HL-60 (cell line): Measurements from ENCODE around the gene PDE4A.

ENCODE experiments used
- DNase-seq, 2 experiments: peaks; one replicate each; pipeline ENCODE4 v3.0.0-alpha.2; 2010 to 2020; ENCODE audit warnings: low read depth in 1 of 2, low spot score in 1 of 2
- H3K27ac ChIP-seq: fragments of 250-450 bp; sonication (Bioruptor Pico); replicated peaks from 2 replicates; pipeline ENCODE4 v1.5.1; 2020; ENCODE audit warnings: mild to moderate bottlenecking, moderate library complexity
- H3K27me3 ChIP-seq: fragments of 250-450 bp; sonication (Bioruptor Pico); 2 replicates; pipeline ENCODE4 v1.5.1; 2021; ENCODE audit warnings: mild to moderate bottlenecking, moderate library complexity; ENCODE audit not compliant: insufficient read depth, poor library complexity, severe bottlenecking
- H3K4me3 ChIP-seq: replicated peaks from 2 replicates; pipeline ENCODE4 v1.5.1; 2011; ENCODE audit warnings: mild to moderate bottlenecking, control low read depth, low read length; ENCODE audit not compliant: insufficient read depth
- CTCF ChIP-seq: IDR thresholded peaks from one replicate; pipeline ENCODE4 v1.5.1; 2011; ENCODE audit warnings: low read length, control low read depth, inconsistent platforms; ENCODE audit not compliant: insufficient read depth
- GABPA ChIP-seq: IDR thresholded peaks from 2 replicates; pipeline ENCODE4 v1.6.1; 2012; ENCODE audit warnings: low read depth
- POLR2AphosphoS5 ChIP-seq: IDR thresholded peaks from 2 replicates; pipeline ENCODE4 v1.6.1; 2012; ENCODE audit warnings: low read depth
- SPI1 ChIP-seq: IDR thresholded peaks from 2 replicates; pipeline ENCODE4 v1.6.1; 2012; ENCODE audit warnings: low read depth, mild to moderate bottlenecking, borderline replicate concordance
- TF ChIP-seq, protein P1 (sequence below): IDR thresholded peaks from 2 replicates; pipeline ENCODE4 v1.6.1; 2012; ENCODE audit warnings: low read depth; ENCODE audit not compliant: insufficient replicate concordance

The PDE4A gene

GRCh38 chr19:10421240-10422045 lies 1.1 kb downstream of the PDE4A start:
- no peak for DNase-seq

GRCh38 chr19:10422046-10422461 lies 1.7 kb downstream of the PDE4A start:
- Histone ChIP-seq H3K27me3 (peaks cover 52% of the 10 kb centered on the region), H3K27ac (no peak overlapping the region)
- DNase-seq, result no peak

More at GRCh38 chr19:10421240-10422045, 1.1 kb downstream of the PDE4A start:
- no peak for TF ChIP-seq GABPA
- TF ChIP-seq SPI1, result no peak
- TF ChIP-seq, protein P1, sequence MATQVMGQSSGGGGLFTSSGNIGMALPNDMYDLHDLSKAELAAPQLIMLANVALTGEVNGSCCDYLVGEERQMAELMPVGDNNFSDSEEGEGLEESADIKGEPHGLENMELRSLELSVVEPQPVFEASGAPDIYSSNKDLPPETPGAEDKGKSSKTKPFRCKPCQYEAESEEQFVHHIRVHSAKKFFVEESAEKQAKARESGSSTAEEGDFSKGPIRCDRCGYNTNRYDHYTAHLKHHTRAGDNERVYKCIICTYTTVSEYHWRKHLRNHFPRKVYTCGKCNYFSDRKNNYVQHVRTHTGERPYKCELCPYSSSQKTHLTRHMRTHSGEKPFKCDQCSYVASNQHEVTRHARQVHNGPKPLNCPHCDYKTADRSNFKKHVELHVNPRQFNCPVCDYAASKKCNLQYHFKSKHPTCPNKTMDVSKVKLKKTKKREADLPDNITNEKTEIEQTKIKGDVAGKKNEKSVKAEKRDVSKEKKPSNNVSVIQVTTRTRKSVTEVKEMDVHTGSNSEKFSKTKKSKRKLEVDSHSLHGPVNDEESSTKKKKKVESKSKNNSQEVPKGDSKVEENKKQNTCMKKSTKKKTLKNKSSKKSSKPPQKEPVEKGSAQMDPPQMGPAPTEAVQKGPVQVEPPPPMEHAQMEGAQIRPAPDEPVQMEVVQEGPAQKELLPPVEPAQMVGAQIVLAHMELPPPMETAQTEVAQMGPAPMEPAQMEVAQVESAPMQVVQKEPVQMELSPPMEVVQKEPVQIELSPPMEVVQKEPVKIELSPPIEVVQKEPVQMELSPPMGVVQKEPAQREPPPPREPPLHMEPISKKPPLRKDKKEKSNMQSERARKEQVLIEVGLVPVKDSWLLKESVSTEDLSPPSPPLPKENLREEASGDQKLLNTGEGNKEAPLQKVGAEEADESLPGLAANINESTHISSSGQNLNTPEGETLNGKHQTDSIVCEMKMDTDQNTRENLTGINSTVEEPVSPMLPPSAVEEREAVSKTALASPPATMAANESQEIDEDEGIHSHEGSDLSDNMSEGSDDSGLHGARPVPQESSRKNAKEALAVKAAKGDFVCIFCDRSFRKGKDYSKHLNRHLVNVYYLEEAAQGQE, result no peak
- no peak for TF ChIP-seq POLR2AphosphoS5
- TF ChIP-seq CTCF, result no peak
- no peak overlapping the region for H3K27ac ChIP-seq
- H3K27me3 ChIP-seq, result peaks cover 52% of the 10 kb centered on the region
- H3K4me3 ChIP-seq, result no peak overlapping the region

GRCh38 chr19:10422846-10423245 lies 2.5 kb downstream of the PDE4A start:
- Histone ChIP-seq H3K27ac (no peak overlapping the region), H3K27me3 (peaks cover 44% of the 10 kb centered on the region), H3K4me3 (no peak overlapping the region)
- no peak for DNase-seq
- no peak for TF ChIP-seq GABPA
- TF ChIP-seq, protein P1, result no peak
- TF ChIP-seq CTCF, result no peak
- no peak for TF ChIP-seq SPI1
- no peak for TF ChIP-seq POLR2AphosphoS5

More at GRCh38 chr19:10422046-10422461, 1.7 kb downstream of the PDE4A start:
- H3K4me3 ChIP-seq, result no peak overlapping the region
- no peak for TF ChIP-seq CTCF
- no peak for TF ChIP-seq SPI1
- no peak for TF ChIP-seq GABPA
- TF ChIP-seq, protein P1, result no peak
- no peak for TF ChIP-seq POLR2AphosphoS5
